ENCODE data around the gene SMAD6.

DNA sequence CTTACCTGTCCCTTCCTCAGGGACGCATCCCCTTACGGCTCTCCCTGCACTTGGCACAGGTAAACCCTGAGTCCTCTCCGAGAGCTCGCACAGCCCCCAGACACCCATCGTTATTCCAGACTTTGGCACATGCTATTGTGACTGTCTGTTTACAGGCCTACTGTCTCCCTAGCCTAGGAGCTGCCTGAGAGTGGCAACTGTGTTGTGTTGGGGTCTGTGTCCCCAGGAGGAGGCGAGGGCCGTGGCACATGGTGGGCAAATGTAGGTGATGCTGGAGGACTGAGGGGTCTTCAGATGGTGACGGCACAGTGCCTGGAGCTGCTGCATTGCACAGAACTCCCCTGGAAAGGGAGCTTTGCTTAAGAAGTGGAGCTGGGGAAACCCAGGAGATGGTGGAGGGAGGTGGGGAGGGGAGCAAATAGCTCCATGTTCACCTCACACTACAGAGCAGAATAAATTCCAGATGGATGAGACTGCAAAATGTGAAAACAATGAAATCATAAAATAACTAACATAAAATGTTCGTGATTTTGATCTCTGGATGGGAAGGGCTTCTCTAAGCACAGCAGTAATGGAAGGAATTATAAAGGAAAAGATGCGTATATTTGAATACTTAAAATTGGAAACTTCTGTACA lies 96.5 kb downstream of the SMAD6 start:
- no peak for TF ChIP-seq CBFB (CRISPR knock-in tag; IDR thresholded peaks at IDR 0.05)
- TF ChIP-seq ZHX1 (conservative IDR thresholded peaks at IDR 0.05; ENCODE audit: low read length): no peak
- TF ChIP-seq ZNF274 (IDR thresholded peaks at IDR 0.05; ENCODE audit: borderline replicate concordance, low read depth, low read length): no peak
- no peak for TF ChIP-seq CREM (IDR thresholded peaks at IDR 0.05; ENCODE audit: low read depth)
- TF ChIP-seq POLR2A (conservative IDR thresholded peaks at IDR 0.05): no peak
- no peak for TF ChIP-seq MYNN (IDR thresholded peaks at IDR 0.05)
- no peak for TF ChIP-seq MYNN (CRISPR knock-in tag; IDR thresholded peaks at IDR 0.05)
- no peak for TF ChIP-seq SREBF2 (CRISPR knock-in tag; IDR thresholded peaks at IDR 0.05)
- TF ChIP-seq TEAD4 (IDR thresholded peaks at IDR 0.05; ENCODE audit: low read length): no peak
- TF ChIP-seq TEAD4 (CRISPR knock-in tag; IDR thresholded peaks at IDR 0.05; ENCODE audit: borderline replicate concordance): no peak
- no peak for TF ChIP-seq PCBP1 (IDR thresholded peaks at IDR 0.05; ENCODE audit: low read depth, low read length, poor library complexity, severe bottlenecking)
- no peak for TF ChIP-seq ZBTB11 (CRISPR knock-in tag; IDR thresholded peaks at IDR 0.05)

Measured in K562 (cell line).